SK-N-SH treated with all-trans-retinoic acid at 6 μM for 48 hours (cell line): ENCODE data around the gene TOMM20L.

ENCODE experiments used
- ATAC-seq: fragments of 200-7000 bp; cut with Tn5 transposase; 3 replicates; pipeline ENCODE4 v1.9.1; 2020; ENCODE audit warnings: mild to moderate bottlenecking, moderate library complexity
- ARNTL ChIP-seq: fragments of 450-650 bp; formaldehyde crosslinking; IDR thresholded peaks from 2 replicates; pipeline ENCODE4 v1.5.0; 2020; ENCODE audit warnings: low read depth, mild to moderate bottlenecking, moderate library complexity, borderline replicate concordance
- BACH2 ChIP-seq: fragments of 250-450 bp; sonication (Bioruptor Pico); IDR thresholded peaks from 2 replicates; pipeline ENCODE4 v1.9.0; 2021; ENCODE audit warnings: mild to moderate bottlenecking, borderline replicate concordance
- CSDC2 ChIP-seq: fragments of 250-450 bp; sonication (Bioruptor Pico); IDR thresholded peaks from 2 replicates; pipeline ENCODE4 v1.5.0; 2020; ENCODE audit warnings: mild to moderate bottlenecking, moderate library complexity
- CSRNP3 ChIP-seq: fragments of 250-450 bp; sonication (Bioruptor Pico); IDR thresholded peaks from 2 replicates; pipeline ENCODE4 v1.5.1; 2021; ENCODE audit warnings: mild to moderate bottlenecking, moderate library complexity
- ESRRG ChIP-seq: fragments of 250-450 bp; sonication (Bioruptor Pico); IDR thresholded peaks from 2 replicates; pipeline ENCODE4 v1.6.1; 2021; ENCODE audit warnings: mild to moderate bottlenecking
- GLIS3 ChIP-seq: fragments of 250-450 bp; sonication (Bioruptor Pico); IDR thresholded peaks from 2 replicates; pipeline ENCODE4 v1.5.0; 2020; ENCODE audit warnings: mild to moderate bottlenecking, moderate library complexity
- ISL1 ChIP-seq: fragments of 250-450 bp; sonication (Bioruptor Pico); IDR thresholded peaks from 2 replicates; pipeline ENCODE4 v2.1.2; 2022; ENCODE audit warnings: mild to moderate bottlenecking, moderate library complexity
- OSR1 ChIP-seq: fragments of 250-450 bp; sonication (Bioruptor Pico); IDR thresholded peaks from 2 replicates; pipeline ENCODE4 v1.8.0; 2022; ENCODE audit warnings: moderate library complexity, mild to moderate bottlenecking, inconsistent platforms
- RARB ChIP-seq: fragments of 250-450 bp; sonication (Bioruptor Pico); IDR thresholded peaks from 2 replicates; pipeline ENCODE4 v1.8.0; 2021; ENCODE audit warnings: mild to moderate bottlenecking, moderate library complexity
- SNAI2 ChIP-seq: fragments of 250-450 bp; sonication (Bioruptor Pico); IDR thresholded peaks from 2 replicates; pipeline ENCODE4 v1.5.0; 2020; ENCODE audit warnings: mild to moderate bottlenecking, moderate library complexity
- TCF4 ChIP-seq: fragments of 250-450 bp; sonication (Bioruptor Pico); IDR thresholded peaks from 2 replicates; pipeline ENCODE4 v1.8.0; 2021; ENCODE audit warnings: mild to moderate bottlenecking, moderate library complexity, borderline replicate concordance
- TOX ChIP-seq: fragments of 250-450 bp; sonication (Bioruptor Pico); IDR thresholded peaks from 2 replicates; pipeline ENCODE4 v1.8.0; 2021; ENCODE audit warnings: mild to moderate bottlenecking, moderate library complexity, borderline replicate concordance
- ZC3H10 ChIP-seq: fragments of 250-450 bp; sonication (Bioruptor Pico); IDR thresholded peaks from 2 replicates; pipeline ENCODE4 v1.5.1; 2021; ENCODE audit warnings: mild to moderate bottlenecking, moderate library complexity
- ZFP3 ChIP-seq: fragments of 250-450 bp; sonication (Bioruptor Pico); IDR thresholded peaks from 2 replicates; pipeline ENCODE4 v1.5.0; 2020; ENCODE audit warnings: mild to moderate bottlenecking, moderate library complexity
- ZNF565 ChIP-seq: fragments of 450-650 bp; formaldehyde crosslinking; conservative IDR thresholded peaks from 2 replicates; pipeline ENCODE4 v1.5.0; 2020; ENCODE audit warnings: low read depth, mild to moderate bottlenecking, moderate library complexity
- ZNF70 ChIP-seq: fragments of 450-650 bp; formaldehyde crosslinking; IDR thresholded peaks from 2 replicates; pipeline ENCODE4 v1.5.0; 2020; ENCODE audit warnings: mild to moderate bottlenecking, moderate library complexity
- ZNF8 ChIP-seq: fragments of 450-650 bp; formaldehyde crosslinking; IDR thresholded peaks from 2 replicates; pipeline ENCODE4 v1.5.0; 2020; ENCODE audit warnings: mild to moderate bottlenecking, moderate library complexity
- TF ChIP-seq, protein P1 (sequence below): fragments of 250-450 bp; sonication (Bioruptor Pico); IDR thresholded peaks from 2 replicates; pipeline ENCODE4 v1.8.0; 2021; ENCODE audit warnings: low read depth, mild to moderate bottlenecking, moderate library complexity, borderline replicate concordance
- TF ChIP-seq, protein P2 (sequence below): fragments of 250-450 bp; sonication (Bioruptor Pico); IDR thresholded peaks from 2 replicates; pipeline ENCODE4 v1.5.1; 2020; ENCODE audit warnings: low read depth, mild to moderate bottlenecking, moderate library complexity
- TF ChIP-seq, protein P3 (sequence below): fragments of 250-450 bp; sonication (Bioruptor Pico); IDR thresholded peaks from 2 replicates; pipeline ENCODE4 v1.5.0; 2020; ENCODE audit warnings: mild to moderate bottlenecking, moderate library complexity
- TF ChIP-seq, protein P4 (sequence below): fragments of 250-450 bp; sonication (Bioruptor Pico); IDR thresholded peaks from 2 replicates; pipeline ENCODE4 v1.8.0; 2020; ENCODE audit warnings: mild to moderate bottlenecking, moderate library complexity, borderline replicate concordance

The TOMM20L gene

GRCh38 chr14:58398895-58399294 is 3.2 kb downstream of the TOMM20L start:
- ATAC-seq, result no peak
- TF ChIP-seq ARNTL (CRISPR knock-in tag) (no peak), BACH2 (CRISPR knock-in tag) (no peak), TOX (no peak), ISL1 (no peak), RARB (CRISPR knock-in tag) (no peak), CSDC2 (CRISPR knock-in tag) (no peak), ZNF8 (CRISPR knock-in tag) (no peak), GLIS3 (CRISPR knock-in tag) (no peak), OSR1 (CRISPR knock-in tag) (no peak), CSRNP3 (CRISPR knock-in tag) (no peak), ZC3H10 (CRISPR knock-in tag) (no peak), ZNF70 (no peak), SNAI2 (CRISPR knock-in tag) (no peak), ZFP3 (CRISPR knock-in tag) (no peak), TCF4 (CRISPR knock-in tag) (no peak), ZNF565 (CRISPR knock-in tag) (no peak)
- TF ChIP-seq, protein P1, sequence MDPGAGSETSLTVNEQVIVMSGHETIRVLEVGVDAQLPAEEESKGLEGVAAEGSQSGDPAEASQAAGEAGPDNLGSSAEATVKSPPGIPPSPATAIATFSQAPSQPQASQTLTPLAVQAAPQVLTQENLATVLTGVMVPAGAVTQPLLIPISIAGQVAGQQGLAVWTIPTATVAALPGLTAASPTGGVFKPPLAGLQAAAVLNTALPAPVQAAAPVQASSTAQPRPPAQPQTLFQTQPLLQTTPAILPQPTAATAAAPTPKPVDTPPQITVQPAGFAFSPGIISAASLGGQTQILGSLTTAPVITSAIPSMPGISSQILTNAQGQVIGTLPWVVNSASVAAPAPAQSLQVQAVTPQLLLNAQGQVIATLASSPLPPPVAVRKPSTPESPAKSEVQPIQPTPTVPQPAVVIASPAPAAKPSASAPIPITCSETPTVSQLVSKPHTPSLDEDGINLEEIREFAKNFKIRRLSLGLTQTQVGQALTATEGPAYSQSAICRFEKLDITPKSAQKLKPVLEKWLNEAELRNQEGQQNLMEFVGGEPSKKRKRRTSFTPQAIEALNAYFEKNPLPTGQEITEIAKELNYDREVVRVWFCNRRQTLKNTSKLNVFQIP (CRISPR knock-in tag), result no peak
- TF ChIP-seq, protein P2, sequence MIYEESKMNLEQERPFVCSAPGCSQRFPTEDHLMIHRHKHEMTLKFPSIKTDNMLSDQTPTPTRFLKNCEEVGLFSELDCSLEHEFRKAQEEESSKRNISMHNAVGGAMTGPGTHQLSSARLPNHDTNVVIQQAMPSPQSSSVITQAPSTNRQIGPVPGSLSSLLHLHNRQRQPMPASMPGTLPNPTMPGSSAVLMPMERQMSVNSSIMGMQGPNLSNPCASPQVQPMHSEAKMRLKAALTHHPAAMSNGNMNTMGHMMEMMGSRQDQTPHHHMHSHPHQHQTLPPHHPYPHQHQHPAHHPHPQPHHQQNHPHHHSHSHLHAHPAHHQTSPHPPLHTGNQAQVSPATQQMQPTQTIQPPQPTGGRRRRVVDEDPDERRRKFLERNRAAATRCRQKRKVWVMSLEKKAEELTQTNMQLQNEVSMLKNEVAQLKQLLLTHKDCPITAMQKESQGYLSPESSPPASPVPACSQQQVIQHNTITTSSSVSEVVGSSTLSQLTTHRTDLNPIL, result no peak
- TF ChIP-seq, protein P3, sequence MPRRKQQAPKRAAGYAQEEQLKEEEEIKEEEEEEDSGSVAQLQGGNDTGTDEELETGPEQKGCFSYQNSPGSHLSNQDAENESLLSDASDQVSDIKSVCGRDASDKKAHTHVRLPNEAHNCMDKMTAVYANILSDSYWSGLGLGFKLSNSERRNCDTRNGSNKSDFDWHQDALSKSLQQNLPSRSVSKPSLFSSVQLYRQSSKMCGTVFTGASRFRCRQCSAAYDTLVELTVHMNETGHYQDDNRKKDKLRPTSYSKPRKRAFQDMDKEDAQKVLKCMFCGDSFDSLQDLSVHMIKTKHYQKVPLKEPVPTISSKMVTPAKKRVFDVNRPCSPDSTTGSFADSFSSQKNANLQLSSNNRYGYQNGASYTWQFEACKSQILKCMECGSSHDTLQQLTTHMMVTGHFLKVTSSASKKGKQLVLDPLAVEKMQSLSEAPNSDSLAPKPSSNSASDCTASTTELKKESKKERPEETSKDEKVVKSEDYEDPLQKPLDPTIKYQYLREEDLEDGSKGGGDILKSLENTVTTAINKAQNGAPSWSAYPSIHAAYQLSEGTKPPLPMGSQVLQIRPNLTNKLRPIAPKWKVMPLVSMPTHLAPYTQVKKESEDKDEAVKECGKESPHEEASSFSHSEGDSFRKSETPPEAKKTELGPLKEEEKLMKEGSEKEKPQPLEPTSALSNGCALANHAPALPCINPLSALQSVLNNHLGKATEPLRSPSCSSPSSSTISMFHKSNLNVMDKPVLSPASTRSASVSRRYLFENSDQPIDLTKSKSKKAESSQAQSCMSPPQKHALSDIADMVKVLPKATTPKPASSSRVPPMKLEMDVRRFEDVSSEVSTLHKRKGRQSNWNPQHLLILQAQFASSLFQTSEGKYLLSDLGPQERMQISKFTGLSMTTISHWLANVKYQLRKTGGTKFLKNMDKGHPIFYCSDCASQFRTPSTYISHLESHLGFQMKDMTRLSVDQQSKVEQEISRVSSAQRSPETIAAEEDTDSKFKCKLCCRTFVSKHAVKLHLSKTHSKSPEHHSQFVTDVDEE, result no peak
- TF ChIP-seq, protein P4, sequence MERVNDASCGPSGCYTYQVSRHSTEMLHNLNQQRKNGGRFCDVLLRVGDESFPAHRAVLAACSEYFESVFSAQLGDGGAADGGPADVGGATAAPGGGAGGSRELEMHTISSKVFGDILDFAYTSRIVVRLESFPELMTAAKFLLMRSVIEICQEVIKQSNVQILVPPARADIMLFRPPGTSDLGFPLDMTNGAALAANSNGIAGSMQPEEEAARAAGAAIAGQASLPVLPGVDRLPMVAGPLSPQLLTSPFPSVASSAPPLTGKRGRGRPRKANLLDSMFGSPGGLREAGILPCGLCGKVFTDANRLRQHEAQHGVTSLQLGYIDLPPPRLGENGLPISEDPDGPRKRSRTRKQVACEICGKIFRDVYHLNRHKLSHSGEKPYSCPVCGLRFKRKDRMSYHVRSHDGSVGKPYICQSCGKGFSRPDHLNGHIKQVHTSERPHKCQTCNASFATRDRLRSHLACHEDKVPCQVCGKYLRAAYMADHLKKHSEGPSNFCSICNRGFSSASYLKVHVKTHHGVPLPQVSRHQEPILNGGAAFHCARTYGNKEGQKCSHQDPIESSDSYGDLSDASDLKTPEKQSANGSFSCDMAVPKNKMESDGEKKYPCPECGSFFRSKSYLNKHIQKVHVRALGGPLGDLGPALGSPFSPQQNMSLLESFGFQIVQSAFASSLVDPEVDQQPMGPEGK (CRISPR knock-in tag), result no peak
- TF ChIP-seq, all 23 proteins: peak for 0

DNA sequence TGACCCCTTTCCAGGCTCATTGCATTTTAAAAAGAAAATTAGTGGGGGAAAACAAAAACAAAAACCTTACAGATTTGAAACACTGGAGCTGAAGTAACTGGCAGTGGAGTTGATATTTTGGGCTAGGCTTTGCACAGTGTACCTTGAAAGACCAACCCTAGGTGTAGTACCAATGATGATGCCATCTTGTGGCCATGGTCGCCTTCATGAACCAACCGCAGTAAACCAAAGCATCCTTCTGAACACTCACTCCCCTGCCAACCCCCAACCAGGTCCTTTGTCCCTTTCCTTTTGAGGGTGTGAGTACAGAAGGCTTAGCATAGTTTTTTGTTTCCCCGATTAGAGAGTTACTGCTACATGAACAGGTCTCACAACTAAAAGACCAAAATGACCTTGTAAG is 5.9 kb downstream of the TOMM20L start:
- TF ChIP-seq TOX, result no peak
- TF ChIP-seq ZC3H10 (CRISPR knock-in tag), result no peak
- TF ChIP-seq, protein P2, result no peak
- TF ChIP-seq CSDC2 (CRISPR knock-in tag), result no peak
- no peak for TF ChIP-seq ZNF70
- TF ChIP-seq ESRRG, result no peak
- ATAC-seq, result 0 out of 3 replicates have a peak, but pooled peaks have one; percentile 22

DNA sequence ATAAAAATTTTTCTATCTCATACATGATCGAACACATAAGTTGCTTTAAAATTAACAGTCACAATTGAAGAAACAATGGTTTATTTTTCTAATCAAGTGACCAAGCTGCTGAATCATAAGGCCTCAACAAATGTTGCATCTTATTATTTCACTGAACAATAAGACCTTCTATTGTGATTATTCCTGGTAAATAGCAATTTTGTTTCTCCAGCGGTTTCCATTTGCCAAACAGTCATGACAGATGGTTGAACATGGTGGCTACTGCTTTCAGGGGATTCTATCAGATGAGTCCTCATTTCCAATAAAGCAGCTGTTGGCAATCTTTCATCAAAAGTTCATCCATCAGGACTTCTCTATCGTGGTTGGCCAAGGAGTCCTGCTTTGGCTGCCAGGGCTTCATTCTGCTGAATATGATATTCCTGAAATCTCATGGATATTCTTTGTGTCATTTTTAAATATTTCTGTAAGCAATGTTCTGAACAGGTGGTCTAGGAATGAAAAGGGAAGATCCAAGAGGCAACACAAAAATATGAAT is 13.0 kb downstream of the TOMM20L start:
- no peak for ATAC-seq
- TF ChIP-seq ZC3H10 (CRISPR knock-in tag), result no peak
- TF ChIP-seq ZNF8 (CRISPR knock-in tag), result no peak
- no peak for TF ChIP-seq GLIS3 (CRISPR knock-in tag)
- TF ChIP-seq, protein P2, result no peak
- TF ChIP-seq, protein P4 (CRISPR knock-in tag), result no peak
- no peak for TF ChIP-seq ZNF565 (CRISPR knock-in tag)
- no peak for TF ChIP-seq CSRNP3 (CRISPR knock-in tag)
- no peak for TF ChIP-seq BACH2 (CRISPR knock-in tag)
